NCI-H2196 (cell line): ENCODE data around the gene RDX.
A peak's percentile ranks its signal among the peaks of the same experiment; 100 is the strongest.
"Not testable (repeated sequence)": the region's sequence is repeated elsewhere in the genome, so short reads cannot be mapped to it uniquely, and the experiment has no call there.

Experiments
- DNase-seq: peaks from one replicate; lab custom pipeline; 2025; ENCODE audit not compliant: unreplicated experiment; lab: John Stamatoyannopoulos, UW

Gene RDX

GRCh38 chr11:110279881-110280280 lies 16.5 kb downstream of the RDX start:
- DNase-seq: no peak

GRCh38 chr11:110272919-110273318 lies 23.5 kb downstream of the RDX start:
- no peak for DNase-seq

DNA sequence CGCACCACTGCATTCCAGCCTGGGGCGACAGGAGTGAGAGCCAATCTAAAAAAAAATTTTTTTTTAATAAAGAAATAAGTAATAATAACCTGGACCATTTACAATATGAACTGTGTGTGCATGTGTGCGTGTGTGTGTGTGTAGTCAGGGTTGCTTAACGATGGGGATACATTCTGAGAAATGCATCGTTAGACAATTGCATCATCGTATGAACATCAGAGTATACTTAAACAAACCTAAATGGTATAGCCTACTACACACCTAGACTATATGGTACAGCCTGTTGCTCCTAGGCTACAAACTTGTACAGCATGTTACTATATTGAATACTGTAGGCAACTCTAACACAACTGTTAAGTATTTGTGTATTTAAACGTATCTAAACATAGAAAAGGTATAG lies 26.4 kb downstream of the RDX start:
- no peak for DNase-seq

DNA sequence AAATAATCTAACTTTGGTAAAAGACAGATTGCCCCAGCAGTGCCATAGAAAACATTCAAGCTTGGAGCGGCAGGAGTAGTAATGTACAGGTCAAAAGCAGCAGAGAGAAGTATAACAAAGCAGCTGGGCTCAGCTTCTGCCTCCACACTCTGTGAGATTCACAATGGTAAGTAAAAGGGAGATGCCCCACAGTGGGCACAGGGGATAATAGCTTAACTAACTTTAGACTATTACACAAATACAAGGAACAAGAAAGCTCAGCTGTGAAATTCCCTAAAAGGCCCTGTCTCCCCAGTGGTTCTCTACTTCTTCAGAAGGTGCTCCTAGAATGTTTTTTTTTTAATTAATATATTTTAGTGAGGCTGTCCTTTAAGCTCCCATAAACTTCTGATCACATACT lies 28.0 kb downstream of the RDX start:
- DNase-seq: no peak

DNA sequence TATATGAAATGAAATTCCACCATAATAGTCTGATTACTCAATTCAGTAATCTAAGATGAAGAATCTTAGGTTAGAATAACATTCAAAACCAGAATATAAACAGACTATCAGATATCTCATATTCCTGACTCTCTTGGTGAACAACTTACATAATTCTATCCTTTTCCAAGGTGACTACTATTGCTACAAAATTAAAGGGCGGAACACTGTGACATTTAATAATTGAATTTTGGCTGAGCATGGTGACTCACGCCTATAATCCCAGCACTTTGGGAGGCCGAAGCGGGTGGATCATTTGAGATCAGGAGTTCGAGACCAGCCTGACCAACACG lies 34.4 kb downstream of the RDX start:
- no peak for DNase-seq

DNA sequence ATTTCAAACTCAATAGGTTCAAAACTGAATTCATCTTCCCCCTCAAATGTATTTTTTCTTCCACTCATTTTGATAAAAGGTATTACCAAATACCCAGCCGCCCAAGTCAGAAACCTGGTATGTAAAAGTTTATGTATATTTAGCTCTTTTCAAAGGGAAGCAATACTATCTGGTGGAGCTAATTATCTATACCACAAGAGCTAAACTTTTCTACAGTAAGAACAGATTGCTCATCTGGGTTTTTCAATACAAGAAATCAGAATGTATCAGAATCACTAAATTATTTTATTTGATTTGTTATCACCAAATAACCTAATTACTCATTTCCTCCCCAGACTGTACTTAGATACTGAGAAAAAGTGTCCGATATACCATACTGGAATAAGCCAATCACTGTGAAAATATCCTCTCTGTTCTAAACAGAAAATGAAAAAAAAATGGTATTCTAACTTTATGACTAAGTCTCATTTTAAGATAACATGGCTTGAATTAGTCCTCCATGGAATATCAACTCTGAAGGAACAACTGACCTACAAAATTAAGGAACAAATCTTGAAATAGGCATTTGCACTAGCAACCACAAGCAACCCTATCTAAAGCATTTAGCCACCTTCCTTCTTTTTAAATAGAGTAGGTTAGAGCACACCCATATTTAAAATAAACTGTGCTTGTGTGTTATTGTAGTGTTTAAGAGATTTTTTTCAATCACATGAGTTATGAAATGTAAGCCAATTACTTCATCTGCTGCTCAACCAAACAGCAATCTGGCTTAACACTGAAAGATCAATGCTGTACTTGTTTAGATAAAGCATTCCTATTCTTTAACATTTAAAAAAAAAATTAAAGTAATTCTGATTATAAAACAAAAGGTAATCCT lies 35.0 kb downstream of the RDX start:
- no peak for DNase-seq

DNA sequence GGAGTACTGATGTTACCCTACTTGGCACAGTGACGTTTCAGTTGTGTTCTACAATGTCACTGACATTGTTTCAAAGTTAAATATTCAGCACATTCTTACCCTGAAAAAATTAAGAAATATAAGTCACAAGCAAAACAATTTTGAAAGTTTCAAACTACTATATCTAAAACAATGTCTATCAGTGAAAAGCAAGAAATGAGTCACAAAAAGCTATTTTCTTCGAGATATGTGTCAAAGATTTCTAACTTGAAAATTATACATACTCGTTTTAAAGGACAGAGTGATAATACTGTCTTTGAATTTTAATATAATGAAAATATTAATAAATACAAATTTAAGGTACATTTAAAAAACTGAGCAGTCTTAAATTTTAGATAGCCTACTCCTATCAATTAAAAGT lies 42.9 kb downstream of the RDX start:
- DNase-seq: no peak

DNA sequence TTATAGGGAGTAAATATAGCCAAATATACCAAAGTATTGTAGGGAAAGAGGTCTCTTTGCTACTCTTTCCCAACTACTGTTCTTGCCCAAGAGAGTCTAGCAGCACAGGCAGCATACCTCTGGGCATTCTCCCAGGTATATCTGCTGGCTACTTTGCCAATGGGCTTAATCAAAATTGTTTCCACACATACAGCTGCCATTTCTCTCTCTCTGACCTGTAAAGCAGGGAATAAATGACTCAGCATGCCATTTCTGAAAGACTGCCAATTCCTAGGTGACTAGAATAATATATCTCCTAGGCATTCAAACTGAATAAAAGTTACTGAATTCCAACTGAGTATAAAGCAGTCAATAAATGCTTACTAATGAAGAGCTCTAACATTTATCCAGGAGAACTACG lies 44.6 kb downstream of the RDX start:
- DNase-seq: peak; percentile 68

- DNase-seq: no peak
Observed at GRCh38 chr11:110250168-110250567, 46.2 kb downstream of the RDX start.

- no peak for DNase-seq
Observed at GRCh38 chr11:110249766-110250165, 46.6 kb downstream of the RDX start.

DNA sequence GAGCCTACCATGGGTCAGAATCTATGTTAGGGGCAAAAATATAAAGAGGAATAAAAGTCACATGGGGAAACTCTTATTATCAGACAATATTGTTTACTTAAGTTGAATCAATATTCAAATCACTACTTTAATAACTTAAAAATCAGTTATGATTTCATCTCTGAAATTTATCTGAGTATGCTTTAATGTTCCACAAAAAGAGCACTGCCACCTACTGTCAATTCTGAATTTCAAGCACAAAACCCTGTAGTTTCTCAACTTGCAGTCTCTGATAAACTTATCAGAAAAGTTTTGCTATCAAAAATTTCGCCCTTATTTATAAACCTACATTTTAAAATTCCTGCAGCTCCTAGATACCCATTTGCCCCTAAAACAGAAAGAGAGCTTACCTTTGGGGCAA lies 47.3 kb downstream of the RDX start:
- DNase-seq: no peak

- DNase-seq: no peak
Observed at GRCh38 chr11:110243791-110244190, 52.6 kb downstream of the RDX start.

- no peak for DNase-seq
Observed at GRCh38 chr11:110242746-110243145, 53.7 kb downstream of the RDX start.

DNA sequence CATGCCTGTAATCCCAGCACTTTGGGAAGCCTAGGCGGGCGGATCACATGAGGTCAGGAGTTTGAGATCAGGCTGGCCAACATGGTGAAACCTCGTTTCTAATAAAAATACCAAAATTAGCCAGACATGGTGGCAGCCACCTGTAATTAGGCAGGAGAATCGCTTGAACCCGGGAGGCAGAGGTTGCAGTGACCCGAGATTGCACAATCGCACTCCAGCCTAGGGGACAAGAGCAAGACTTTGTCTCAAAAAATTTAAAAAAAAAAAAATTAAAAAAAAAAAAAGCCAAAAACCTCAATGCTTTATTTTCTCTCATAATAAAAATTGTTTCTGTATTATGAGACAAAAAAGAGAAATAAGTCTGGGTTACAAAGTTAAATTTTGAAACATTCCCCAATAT lies 54.2 kb downstream of the RDX start:
- DNase-seq: no peak

DNA sequence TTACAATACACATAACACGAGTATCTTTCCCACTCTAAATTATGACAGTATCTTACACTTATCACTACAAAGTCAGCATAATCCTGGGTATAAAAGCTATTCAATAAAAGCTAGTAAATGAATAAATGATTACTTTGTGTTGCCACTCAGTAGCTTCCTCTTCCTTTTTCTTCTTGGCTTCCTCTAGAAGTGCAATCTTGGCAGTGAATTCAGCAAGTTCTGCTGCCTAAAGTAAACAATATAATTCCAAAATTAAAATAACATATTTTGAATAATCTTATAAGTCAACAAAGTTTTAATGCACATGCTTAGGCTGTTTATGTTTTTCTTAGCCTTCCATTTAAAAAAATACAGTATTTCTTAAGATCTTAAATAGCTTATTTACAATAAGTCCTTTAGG lies 60.4 kb downstream of the RDX start:
- no peak for DNase-seq

DNA sequence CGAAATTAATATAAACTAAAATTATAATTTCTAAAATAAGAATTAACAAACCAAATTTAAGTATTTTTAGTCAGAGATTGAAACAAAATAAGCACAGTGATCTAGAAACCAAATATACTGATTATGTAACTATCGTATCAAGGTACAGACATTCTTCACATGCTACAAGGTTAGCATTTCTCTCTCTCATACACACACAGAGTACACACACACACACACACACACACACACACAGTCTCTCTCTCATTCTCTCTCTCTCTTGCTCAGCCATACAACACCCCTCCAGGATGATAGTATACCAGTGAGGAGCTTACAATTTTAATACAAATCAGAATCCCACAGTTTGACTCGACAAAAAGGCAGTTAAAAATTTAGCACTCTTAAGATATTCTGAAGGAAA lies 66.0 kb downstream of the RDX start:
- DNase-seq: no peak

DNA sequence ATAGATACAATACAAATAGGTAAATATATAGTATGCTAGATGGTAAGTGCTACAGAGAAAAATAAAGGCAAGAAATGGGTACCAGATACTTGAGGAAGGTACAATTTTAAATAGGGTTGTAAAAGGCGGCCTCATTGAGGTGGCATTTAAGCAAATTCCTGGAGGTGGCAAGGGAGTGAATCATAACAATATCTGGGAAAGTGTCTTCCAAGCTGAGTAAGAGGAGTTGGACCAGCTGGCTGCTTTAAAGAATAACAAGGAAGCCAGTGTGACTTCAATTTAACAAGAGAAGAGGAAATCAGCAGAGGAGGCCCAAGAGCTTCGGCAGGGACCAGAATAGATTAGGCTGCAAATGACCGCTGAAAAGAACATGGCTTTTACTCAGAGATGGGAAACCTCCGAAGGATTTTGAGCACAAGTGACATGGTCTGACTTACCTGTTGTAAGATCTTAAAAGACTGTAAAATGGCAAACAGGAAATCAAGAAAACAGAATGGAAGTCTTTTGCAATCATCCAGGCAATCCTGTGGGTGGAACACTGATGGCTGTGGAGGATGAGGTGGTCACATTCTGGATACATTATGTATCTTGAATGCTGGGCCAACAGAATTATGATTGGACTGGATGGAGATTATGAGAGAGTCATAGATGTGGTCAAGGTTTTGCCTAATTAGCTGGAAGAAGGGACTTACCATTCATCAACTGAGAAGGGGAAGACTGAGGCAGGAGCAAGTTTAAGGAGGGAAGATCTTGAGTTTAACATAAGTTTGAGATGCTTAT lies 77.2 kb downstream of the RDX start:
- no peak for DNase-seq

DNA sequence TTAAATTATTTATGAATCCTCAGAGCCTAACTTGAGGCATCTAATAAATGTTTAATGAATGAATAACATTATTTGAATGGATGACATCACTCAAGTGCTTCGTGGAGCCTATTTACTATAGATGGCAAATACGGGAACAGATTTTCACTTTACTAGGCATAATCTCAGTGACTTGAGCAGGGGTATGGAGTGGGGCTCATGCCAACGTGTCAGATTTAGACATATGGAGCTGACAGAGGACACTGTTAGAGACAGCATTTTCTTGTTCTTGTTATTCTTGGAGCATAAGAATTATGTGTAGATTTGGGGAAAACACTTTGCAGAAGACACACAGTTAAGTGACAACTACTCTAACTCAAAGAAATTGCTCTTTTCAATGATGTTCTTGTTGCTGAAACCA lies 78.5 kb downstream of the RDX start:
- no peak for DNase-seq

DNA sequence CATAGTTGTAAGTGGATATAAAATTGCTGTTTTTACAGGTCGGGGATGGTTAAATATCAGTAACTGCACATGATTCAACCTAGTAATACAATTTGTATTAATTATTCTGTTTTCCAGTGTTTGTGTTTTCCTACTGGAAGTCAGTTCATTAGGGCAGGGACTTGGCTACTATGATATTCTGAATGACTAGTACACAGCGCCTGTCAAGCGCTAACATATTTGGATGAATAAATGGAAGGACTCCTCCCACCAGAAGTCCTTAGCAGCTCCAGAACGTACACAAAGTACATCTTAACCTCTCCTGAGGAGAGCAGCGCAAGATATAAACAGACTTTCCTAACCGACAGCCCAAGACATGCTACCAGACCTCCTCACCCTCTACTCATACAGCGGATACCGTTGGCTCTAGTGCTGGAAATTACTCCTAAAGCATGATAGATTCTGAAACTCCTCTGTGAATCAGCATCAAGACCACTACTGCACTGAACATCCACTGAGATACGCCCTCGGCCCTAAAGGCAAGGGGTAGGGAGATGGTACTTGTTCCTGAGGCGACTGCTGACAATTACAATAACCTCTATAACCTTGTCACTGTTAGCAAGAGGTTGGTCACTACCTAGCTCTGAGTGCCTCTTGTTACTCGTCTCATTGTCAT lies 79.1 kb downstream of the RDX start:
- DNase-seq: no peak

GRCh38 chr11:110209313-110209694 lies 87.1 kb downstream of the RDX start:
- DNase-seq: not testable (repeated sequence)

DNA sequence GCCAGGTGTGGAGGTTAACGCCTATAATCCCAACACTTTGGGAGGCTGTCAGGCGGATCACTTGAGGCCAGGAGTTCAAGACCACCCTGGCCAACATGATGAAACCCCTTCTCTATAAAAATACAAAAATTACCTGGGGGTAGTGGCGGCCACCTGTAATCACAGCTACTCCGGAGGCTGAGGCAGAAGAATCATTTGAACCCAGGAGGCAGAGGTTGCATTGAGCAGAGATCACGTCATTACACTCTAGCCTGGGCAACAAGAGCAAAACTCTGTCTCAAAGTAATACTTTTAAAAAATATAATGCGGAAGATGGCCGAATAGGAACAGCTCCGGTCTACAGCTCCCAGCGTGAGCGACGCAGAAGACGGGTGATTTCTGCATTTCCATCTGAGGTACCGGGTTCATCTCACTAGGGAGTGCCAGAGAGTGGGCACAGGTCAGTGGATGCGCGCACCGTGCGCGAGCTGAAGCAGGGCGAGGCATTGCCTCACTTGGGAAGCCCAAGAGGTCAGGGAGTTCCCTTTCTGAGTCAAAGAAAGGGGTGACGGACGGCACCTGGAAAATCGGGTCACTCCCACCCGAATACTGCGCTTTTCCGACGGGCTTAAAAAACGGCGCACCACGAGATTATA lies 87.6 kb downstream of the RDX start:
- DNase-seq: not testable (repeated sequence)

DNA sequence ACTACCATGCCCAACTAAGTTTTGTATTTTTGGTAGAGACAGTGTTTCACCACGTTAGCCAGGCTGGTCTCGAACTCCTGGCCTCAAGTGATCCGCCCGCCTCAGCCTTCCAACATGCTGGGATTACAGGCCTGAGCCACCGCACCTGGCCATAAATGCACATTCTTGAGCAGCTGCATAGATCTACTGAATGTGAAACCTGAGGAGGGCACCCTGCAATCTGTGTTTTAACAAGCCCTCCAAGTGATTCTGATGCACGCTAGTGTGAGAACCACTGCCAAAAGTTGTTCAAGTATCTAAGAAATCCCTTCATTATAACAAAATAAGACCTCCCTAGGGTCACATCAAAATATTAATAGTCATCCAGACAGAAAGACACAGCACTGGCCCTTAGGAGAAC lies 89.3 kb downstream of the RDX start:
- no peak for DNase-seq
